Activated T-helper 2 cell treated with anti-CD3 and anti-CD28 coated beads, Interferon-gamma antibody, Interleukin-2, Interleukin-4, amounts not matched to agents 10 μg/mL and 5 μg/mL and 100 μg/mL, durations not matched to agents 14 hours and 24 hours and 36 hours (primary cell): ENCODE data around the gene SYMPK. TPM values are rescaled to one million over a fixed set of nuclear protein-coding genes. Genes with fewer than 3 reads are reported as not detected.
"Not testable (repeated sequence)": the region's sequence is repeated elsewhere in the genome, so short reads cannot be mapped to it uniquely, and the experiment has no call there.

Experiments
- DNase-seq: peaks from one replicate; pipeline ENCODE4 v3.0.0; 2021; ENCODE audit warnings: low spot score
- H3K27ac Mint-ChIP-seq: one replicate; pipeline ENCODE4 v1.8.0; 2021; ENCODE audit warnings: mixed read lengths
- H3K27me3 Mint-ChIP-seq: one replicate; pipeline ENCODE4 v1.8.0; 2021; ENCODE audit warnings: low read depth, mixed read lengths
- H3K36me3 Mint-ChIP-seq: one replicate; pipeline ENCODE4 v1.8.0; 2021; ENCODE audit warnings: low read depth, mixed read lengths
- H3K4me1 Mint-ChIP-seq: one replicate; pipeline ENCODE4 v1.8.0; 2021; ENCODE audit warnings: low read depth, mixed read lengths
- H3K4me3 Mint-ChIP-seq: one replicate; pipeline ENCODE4 v1.8.0; 2021; ENCODE audit warnings: low read depth, mild to moderate bottlenecking, moderate library complexity, mixed read lengths
- H3K9me3 Mint-ChIP-seq: one replicate; pipeline ENCODE4 v1.8.0; 2021; ENCODE audit warnings: mixed read lengths
- intact Hi-C: fragments of 100-400 bp; cut with micrococcal nuclease; formaldehyde crosslinking; loops from one replicate; pipeline ENCODE4 v1.15.1; 2023
- total RNA-seq: library from RNA; stranded (reverse); gene quantifications from 2 replicates; pipeline ENCODE4 v1.2.3, GENCODE V29; 2022

The SYMPK gene
- total RNA-seq, 1 donor from 2014 or later, result 131 TPM

GRCh38 chr19:45872095-45872919, 9.4 kb upstream of the SYMPK start:
- no peak overlapping the region for H3K27ac Mint-ChIP-seq
- H3K9me3 Mint-ChIP-seq, result no peaks in the 10 kb centered on the region
- peaks cover 9% of the 10 kb centered on the region for H3K4me1 Mint-ChIP-seq
- H3K4me3 Mint-ChIP-seq, result no peak overlapping the region
- H3K36me3 Mint-ChIP-seq, result no peaks in the 10 kb centered on the region
- intact Hi-C loops, result no loop called here
- no peak for DNase-seq
- H3K27me3 Mint-ChIP-seq, result peaks cover 14% of the 10 kb centered on the region

- Mint-ChIP-seq H3K36me3 (no peaks in the 10 kb centered on the region), H3K4me3 (no peak overlapping the region), H3K4me1 (peaks cover under 1% of the 10 kb centered on the region), H3K27ac (no peak overlapping the region), H3K9me3 (no peaks in the 10 kb centered on the region), H3K27me3 (peaks cover 13% of the 10 kb centered on the region)
- no peak for DNase-seq
- intact Hi-C loops, result no loop called here
Observed at GRCh38 chr19:45870798-45871197, 7.9 kb upstream of the SYMPK start.

- intact Hi-C loops, H3K9me3 Mint-ChIP-seq, H3K4me3 Mint-ChIP-seq, H3K36me3 Mint-ChIP-seq, DNase-seq, H3K27ac Mint-ChIP-seq: not testable (repeated sequence)
- peaks cover 13% of the 10 kb centered on the region for H3K4me1 Mint-ChIP-seq
- peaks cover 29% of the 10 kb centered on the region for H3K27me3 Mint-ChIP-seq
Observed at GRCh38 chr19:45867241-45867640, 4.3 kb upstream of the SYMPK start.

GRCh38 chr19:45866400-45867176, 3.6 kb upstream of the SYMPK start:
- Mint-ChIP-seq H3K27me3 (peaks cover 29% of the 10 kb centered on the region), H3K36me3 (peaks cover 5% of the 10 kb centered on the region), H3K4me1 (peaks cover 18% of the 10 kb centered on the region), H3K9me3 (no peaks in the 10 kb centered on the region), H3K27ac (no peak overlapping the region), H3K4me3 (no peak overlapping the region)
- intact Hi-C loops, result no loop called here
- DNase-seq, result no peak

GRCh38 chr19:45865269-45865948, 2.5 kb upstream of the SYMPK start:
- Mint-ChIP-seq H3K4me3 (no peak overlapping the region), H3K9me3 (no peaks in the 10 kb centered on the region), H3K36me3 (peaks cover 5% of the 10 kb centered on the region), H3K4me1 (peaks cover 20% of the 10 kb centered on the region), H3K27ac (no peak overlapping the region), H3K27me3 (peaks cover 29% of the 10 kb centered on the region)
- intact Hi-C loops, result no loop called here
- DNase-seq, result no peak

- H3K4me3 Mint-ChIP-seq, result peak overlapping the region; percentile 64
- DNase-seq, result no peak
- H3K9me3 Mint-ChIP-seq, result no peaks in the 10 kb centered on the region
- intact Hi-C loops, result loop anchor here (1.0 to 5.0 kb wide), 2 partner anchors 131 to 132 kb away; partner anchors contain the start of genes CCDC61, FBXO46 and MEIOSIN
- peaks cover 9% of the 10 kb centered on the region for H3K36me3 Mint-ChIP-seq
- peaks cover 20% of the 10 kb centered on the region for H3K4me1 Mint-ChIP-seq
- H3K27ac Mint-ChIP-seq, result no peak overlapping the region
- peaks cover 29% of the 10 kb centered on the region for H3K27me3 Mint-ChIP-seq
Observed at GRCh38 chr19:45864629-45865082, 1.7 kb upstream of the SYMPK start.

GRCh38 chr19:45863840-45864628, 1.1 kb upstream of the SYMPK start, which contains the start of gene FOXA3:
Gene FOXA3 (plus strand): TSS chr19:45864326. CDS start chr19:45864457, 131 bp downstream.
- intact Hi-C loops, result loop anchor here (1.0 to 5.0 kb wide), 6 partner anchors 22 to 172 kb away; partner anchors contain the start of genes CCDC61, FBXO46, IRF2BP1 and MEIOSIN
- Mint-ChIP-seq H3K9me3 (no peaks in the 10 kb centered on the region), H3K4me3 (peak within 1 kb of the TSS; percentile 90)

GRCh38 chr19:45863335-45863839, 440 bp upstream of the SYMPK start:
- Mint-ChIP-seq H3K36me3 (peaks cover 21% of the 10 kb centered on the region), H3K9me3 (no peaks in the 10 kb centered on the region), H3K4me3 (peak overlapping the region; percentile 90), H3K27me3 (peaks cover 29% of the 10 kb centered on the region), H3K4me1 (peaks cover 20% of the 10 kb centered on the region), H3K27ac (peak overlapping the region; percentile 98)
- intact Hi-C loops, result loop anchor here (1.0 to 5.0 kb wide), 5 partner anchors 23 to 171 kb away; partner anchors contain the start of genes FBXO46, IRF2BP1, MEIOSIN and MYPOP
- no peak for DNase-seq

More at GRCh38 chr19:45863840-45864628, 1.1 kb upstream of the SYMPK start, which contains the start of gene FOXA3:
- H3K27me3 Mint-ChIP-seq, result peaks cover 29% of the 10 kb centered on the region
- H3K36me3 Mint-ChIP-seq, result peaks cover 14% of the 10 kb centered on the region
- H3K4me1 Mint-ChIP-seq, result peaks cover 20% of the 10 kb centered on the region
- H3K27ac Mint-ChIP-seq, result peak within 1 kb of the TSS; percentile 98
- DNase-seq, result peak; percentile 51

GRCh38 chr19:45862271-45862563, 730 bp downstream of the SYMPK start:
- Mint-ChIP-seq H3K4me3 (peak overlapping the region; percentile 90), H3K9me3 (no peaks in the 10 kb centered on the region), H3K27ac (peak overlapping the region; percentile 98), H3K27me3 (peaks cover 25% of the 10 kb centered on the region), H3K36me3 (peaks cover 26% of the 10 kb centered on the region), H3K4me1 (peaks cover 23% of the 10 kb centered on the region)
- intact Hi-C loops, result loop anchor here (5.0 kb wide), 1 partner anchor 130 kb away; the partner anchor contains the start of genes FBXO46 and MEIOSIN
- DNase-seq, result no peak

- H3K9me3 Mint-ChIP-seq, result no peaks in the 10 kb centered on the region
- no peak for DNase-seq
- peaks cover 30% of the 10 kb centered on the region for H3K36me3 Mint-ChIP-seq
- peak overlapping the region; percentile 30 for H3K4me3 Mint-ChIP-seq
- intact Hi-C loops, result loop anchor here (5.0 kb wide), 1 partner anchor 128 kb away; the partner anchor contains the start of genes FBXO46 and MEIOSIN
- no peak overlapping the region for H3K27ac Mint-ChIP-seq
- H3K4me1 Mint-ChIP-seq, result peaks cover 23% of the 10 kb centered on the region
- peaks cover 20% of the 10 kb centered on the region for H3K27me3 Mint-ChIP-seq
Observed at GRCh38 chr19:45860359-45861259, 2.3 kb downstream of the SYMPK start.
